ENCODE measurements around the gene UGT1A7.
A peak's percentile ranks its signal among the peaks of the same experiment; 100 is the strongest.

- TF ChIP-seq CTCF (IDR thresholded peaks at IDR 0.05) (peak in 1 of 3 experiments; percentile 14), POLR2A (IDR thresholded peaks at IDR 0.05) (no peak)
Measured at GRCh38 chr2:233674995-233675394, 6.7 kb upstream of the UGT1A7 start.

Data from testis (tissue), 2 donors.